Loucy (cell line): ENCODE results near the gene ZFYVE28.

ENCODE experiments used
- EZH2phosphoT487 ChIP-seq: fragments of 200-600 bp; IDR thresholded peaks from 2 replicates; pipeline ENCODE4 v1.6.1; 2018; ENCODE audit warnings: antibody characterized with exemption, mild to moderate bottlenecking, moderate library complexity, borderline replicate concordance
- TF ChIP-seq, protein P1 (sequence below): fragments of 200-600 bp; sonication (generic); conservative IDR thresholded peaks from 2 replicates; pipeline ENCODE4 v1.5.1; 2014; ENCODE audit warnings: mild to moderate bottlenecking, antibody characterized with exemption, low read length

DNA sequence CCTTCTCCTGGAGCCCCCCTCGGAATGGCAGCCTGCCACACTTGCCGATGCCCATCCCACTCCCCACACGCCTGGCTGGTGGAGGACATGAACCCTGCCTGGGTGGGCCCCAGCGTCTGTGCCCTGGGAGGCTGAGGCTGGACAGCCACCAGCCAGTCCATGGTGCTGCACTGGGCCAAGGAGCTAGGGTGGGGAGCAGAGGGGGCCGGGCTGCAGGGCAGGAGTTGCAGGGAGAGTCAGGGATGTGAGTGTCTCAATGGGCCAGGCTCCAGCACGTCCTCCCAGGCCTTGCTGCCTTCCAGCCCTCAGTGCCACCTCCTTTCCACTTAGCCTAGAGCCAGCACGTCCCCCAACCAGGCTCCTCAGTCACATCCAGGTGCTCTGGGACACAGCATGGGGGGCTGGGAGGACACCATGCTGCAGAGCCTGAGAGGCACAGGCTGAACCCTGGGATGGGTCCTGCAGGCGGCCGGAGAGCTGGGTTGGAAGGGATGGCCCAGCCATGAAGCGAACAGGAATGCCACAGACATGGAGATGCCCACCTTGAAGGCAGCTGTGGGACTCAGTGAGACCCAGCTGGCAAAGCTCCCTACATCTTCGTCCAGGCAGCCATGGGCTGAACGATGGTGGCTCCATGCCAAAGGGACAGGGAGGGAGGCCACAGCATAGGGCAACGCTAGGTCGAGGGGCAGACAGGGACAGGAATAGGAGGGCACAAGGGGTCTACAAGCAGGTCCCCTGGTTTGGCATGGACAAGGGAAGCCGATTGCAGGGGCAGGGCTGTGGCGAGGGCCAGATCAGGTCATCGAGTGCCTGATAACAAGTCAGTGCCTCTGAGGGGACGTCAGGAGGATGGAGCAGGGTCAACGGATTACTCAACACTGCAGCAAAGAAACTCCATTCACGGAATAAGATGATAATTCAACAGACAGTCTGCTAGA is 126.5 kb downstream of the ZFYVE28 start:
- TF ChIP-seq, protein P1, sequence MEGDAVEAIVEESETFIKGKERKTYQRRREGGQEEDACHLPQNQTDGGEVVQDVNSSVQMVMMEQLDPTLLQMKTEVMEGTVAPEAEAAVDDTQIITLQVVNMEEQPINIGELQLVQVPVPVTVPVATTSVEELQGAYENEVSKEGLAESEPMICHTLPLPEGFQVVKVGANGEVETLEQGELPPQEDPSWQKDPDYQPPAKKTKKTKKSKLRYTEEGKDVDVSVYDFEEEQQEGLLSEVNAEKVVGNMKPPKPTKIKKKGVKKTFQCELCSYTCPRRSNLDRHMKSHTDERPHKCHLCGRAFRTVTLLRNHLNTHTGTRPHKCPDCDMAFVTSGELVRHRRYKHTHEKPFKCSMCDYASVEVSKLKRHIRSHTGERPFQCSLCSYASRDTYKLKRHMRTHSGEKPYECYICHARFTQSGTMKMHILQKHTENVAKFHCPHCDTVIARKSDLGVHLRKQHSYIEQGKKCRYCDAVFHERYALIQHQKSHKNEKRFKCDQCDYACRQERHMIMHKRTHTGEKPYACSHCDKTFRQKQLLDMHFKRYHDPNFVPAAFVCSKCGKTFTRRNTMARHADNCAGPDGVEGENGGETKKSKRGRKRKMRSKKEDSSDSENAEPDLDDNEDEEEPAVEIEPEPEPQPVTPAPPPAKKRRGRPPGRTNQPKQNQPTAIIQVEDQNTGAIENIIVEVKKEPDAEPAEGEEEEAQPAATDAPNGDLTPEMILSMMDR: no peak
- TF ChIP-seq EZH2phosphoT487: no peak
